ENCODE measurements around the gene C14orf119.
A peak's percentile ranks its signal among the peaks of the same experiment; 100 is the strongest.

Gene C14orf119

GRCh38 chr14:23071244-23071920, 23.9 kb upstream of the C14orf119 start:
- peak overlapping the region; percentile 90 for H3K4me3 ChIP-seq (ENCODE audit: low read depth, low read length)
- TF ChIP-seq CTCF (conservative IDR thresholded peaks at IDR 0.05; ENCODE audit: low read depth, low read length) = peak; percentile 2
- peak; percentile 98 for DNase-seq (ENCODE audit: low read depth)

GRCh38 chr14:23071921-23072539, 23.3 kb upstream of the C14orf119 start:
- no peak for TF ChIP-seq CTCF (conservative IDR thresholded peaks at IDR 0.05; ENCODE audit: low read depth, low read length)
- H3K4me3 ChIP-seq (ENCODE audit: low read depth, low read length) = peak overlapping the region; percentile 90
- DNase-seq (ENCODE audit: low read depth) = no peak

GRCh38 chr14:23074906-23075305, 20.4 kb upstream of the C14orf119 start:
- no peak for DNase-seq (ENCODE audit: low read depth)
- TF ChIP-seq CTCF (conservative IDR thresholded peaks at IDR 0.05; ENCODE audit: low read depth, low read length) = no peak
- no peak overlapping the region for H3K4me3 ChIP-seq (ENCODE audit: low read depth, low read length)

- DNase-seq (ENCODE audit: low read depth) = peak; percentile 61
- no peak overlapping the region for H3K4me3 ChIP-seq (ENCODE audit: low read depth, low read length)
- peak; percentile 68 for TF ChIP-seq CTCF (conservative IDR thresholded peaks at IDR 0.05; ENCODE audit: low read depth, low read length)
Observed at GRCh38 chr14:23076785-23077408, 18.4 kb upstream of the C14orf119 start.

- TF ChIP-seq CTCF (conservative IDR thresholded peaks at IDR 0.05; ENCODE audit: low read depth, low read length) = no peak
- peak; percentile 48 for DNase-seq (ENCODE audit: low read depth)
- H3K4me3 ChIP-seq (ENCODE audit: low read depth, low read length) = no peak overlapping the region
Observed at GRCh38 chr14:23077962-23078361, 17.3 kb upstream of the C14orf119 start.

- H3K4me3 ChIP-seq (ENCODE audit: low read depth, low read length) = no peak overlapping the region
- peak; percentile 98 for DNase-seq (ENCODE audit: low read depth)
Observed at GRCh38 chr14:23078692-23079116, 16.6 kb upstream of the C14orf119 start.

More at GRCh38 chr14:23078692-23079116, 16.6 kb upstream of the C14orf119 start:
- no peak for TF ChIP-seq CTCF (conservative IDR thresholded peaks at IDR 0.05; ENCODE audit: low read depth, low read length)
